Epidermal melanocyte (primary cell): ENCODE results near the gene IGFBP6.

Experiments used
- DNase-seq: peaks from one replicate; pipeline ENCODE4 v3.0.0; 2011; ENCODE audit warnings: low spot score; ENCODE audit not compliant: insufficient read length

Gene IGFBP6

GRCh38 chr12:53097564-53098353, at the start of gene IGFBP6:
Gene IGFBP6 (plus strand): TSS chr12:53097667. CDS start chr12:53097718, 51 bp downstream.
- DNase-seq: no peak

DNA sequence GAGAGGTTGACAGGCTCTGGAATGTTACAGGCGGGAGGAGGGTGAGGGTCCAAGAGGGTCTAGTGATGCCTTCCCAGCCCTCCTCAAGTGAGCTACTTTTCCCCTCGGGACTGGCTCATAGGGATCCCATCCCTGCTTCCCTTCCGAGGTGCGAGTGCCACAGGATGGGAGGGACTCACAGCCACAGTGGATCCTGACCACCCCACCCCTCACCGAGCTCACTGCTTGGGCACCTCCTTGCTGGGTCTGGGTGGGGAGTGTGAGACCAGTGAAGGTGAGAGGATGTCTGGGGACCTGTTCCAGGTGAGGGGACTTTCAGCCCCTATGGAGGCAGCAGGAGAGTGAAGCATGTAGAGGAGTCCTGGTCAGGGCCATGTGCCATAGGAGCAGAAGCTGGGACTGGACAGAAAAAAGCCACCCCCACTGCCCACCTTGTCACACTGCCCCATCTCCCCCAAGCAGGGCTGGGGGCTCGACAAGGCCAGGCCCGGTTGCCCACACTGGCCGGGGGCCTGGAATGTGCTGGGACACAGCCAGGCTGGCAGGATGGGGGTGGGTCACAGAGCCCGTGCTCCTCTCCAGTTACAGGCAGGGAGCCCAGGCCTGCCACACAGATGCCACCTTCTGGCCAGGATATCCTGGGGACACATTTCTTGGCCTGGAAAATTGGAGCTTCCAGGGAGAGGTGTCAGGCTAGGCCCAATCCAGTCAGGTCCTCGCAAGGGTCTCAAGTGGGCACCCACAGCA, 49.3 kb upstream of the IGFBP6 start:
- peak; percentile 13 for DNase-seq

GRCh38 chr12:53048780-53049401, 48.6 kb upstream of the IGFBP6 start:
- peak; percentile 26 for DNase-seq

DNA sequence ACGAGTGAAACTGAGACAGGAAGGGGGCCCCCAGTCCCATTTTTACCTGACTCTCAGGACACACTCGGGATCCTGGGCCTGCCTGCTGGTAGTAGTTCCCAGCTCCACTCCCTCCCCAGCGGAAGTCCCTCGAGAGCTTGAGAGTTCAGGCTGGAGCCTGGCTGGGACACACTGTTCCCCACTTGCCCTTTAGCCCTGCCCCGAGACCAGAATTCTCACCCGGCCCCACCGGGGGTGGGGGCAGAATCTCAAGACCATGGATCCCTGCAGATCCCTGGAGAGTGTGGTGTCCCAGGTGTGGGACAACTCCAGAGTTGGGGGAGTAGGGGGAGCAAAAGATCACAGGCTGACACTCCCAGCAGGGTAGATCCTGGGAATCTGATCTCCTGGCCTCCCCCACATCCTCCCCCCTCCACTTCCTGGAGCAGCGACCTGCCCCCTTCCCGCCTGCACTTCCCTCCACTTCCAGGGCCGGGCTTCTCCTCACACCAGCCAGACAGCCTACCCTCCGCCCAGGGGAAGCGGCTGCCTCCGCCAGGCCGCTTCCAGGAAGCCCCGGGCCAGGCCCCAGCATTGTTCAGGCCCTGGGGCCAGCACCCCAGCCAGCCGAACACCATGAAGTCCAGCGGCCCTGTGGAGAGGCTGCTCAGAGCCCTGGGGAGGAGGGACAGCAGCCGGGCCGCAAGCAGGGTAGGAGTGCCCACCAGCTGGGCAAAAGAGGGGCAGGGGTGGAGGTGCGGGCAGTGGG, 47.7 kb upstream of the IGFBP6 start, which contains the start of gene TNS2:
TSS of gene TNS2 (plus strand) at position 495 of the 748 bp plus-strand sequence. CDS start at position 616, 121 bp downstream.
- DNase-seq: peak; percentile 17

- no peak for DNase-seq
Observed at GRCh38 chr12:53050426-53051057, 46.9 kb upstream of the IGFBP6 start.

DNA sequence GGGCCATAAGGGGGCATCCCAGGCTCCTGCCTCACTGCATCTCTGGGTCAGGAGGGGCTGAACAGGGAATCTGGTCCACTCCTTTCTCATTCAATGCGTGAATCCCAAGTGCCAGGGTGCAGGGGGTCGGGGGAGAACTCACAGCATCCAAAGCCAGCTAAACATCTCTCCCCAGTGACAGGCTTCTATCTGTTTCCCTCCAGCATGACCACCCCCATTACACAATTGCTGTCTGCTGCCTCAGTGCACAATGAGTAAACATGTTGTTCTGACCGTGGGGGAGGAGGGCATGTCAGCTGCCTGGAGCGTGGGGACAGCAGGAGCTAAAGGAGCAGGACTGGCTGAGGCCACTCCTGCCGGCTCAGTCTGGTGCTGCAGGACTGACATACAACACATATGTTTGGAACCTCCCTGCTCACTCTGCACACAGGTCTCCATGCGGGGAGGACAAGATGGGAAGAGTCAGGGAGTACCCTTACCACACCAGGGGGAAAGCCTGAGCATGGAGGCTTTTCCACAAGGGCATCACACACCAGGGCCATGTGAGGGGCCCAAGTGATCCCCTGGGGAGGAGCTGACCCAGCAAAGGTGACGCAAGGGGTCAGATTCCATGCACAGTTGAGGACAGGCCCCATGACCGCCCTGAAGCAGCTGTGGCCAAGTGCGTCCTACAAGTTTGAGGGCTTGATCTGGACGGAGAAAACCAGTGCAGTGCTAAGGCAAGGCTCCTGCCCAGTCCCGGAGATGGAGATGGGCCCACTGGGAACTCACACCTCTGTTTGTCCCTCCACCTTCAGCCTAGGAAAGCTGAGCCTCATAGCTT, 46.2 kb upstream of the IGFBP6 start:
- DNase-seq: peak; percentile 15

DNA sequence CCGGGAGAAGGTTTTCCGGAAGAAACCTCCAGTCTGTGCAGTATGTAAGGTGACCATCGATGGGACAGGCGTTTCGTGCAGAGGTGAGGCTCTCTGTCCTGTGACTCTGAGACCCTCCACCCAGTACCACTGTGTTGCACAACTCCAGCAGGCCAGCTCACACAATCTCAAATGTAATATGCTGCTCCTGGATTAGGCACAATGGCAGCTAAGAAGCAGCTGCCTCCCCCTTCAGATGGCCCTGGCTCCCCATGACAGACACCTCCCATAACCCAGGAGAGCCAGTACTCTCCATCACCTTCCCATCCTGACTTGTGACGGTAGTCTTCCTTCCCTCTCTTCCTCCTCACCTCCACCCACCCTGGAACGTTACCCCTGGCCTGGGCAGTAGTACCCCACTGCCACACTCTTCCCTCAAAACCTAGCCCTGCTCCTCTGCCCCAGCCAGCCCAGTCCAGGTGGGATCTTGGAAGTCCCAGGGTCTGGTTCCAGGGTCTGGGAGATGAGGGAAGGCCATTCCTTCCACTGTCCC, 45.5 kb upstream of the IGFBP6 start:
- no peak for DNase-seq

DNA sequence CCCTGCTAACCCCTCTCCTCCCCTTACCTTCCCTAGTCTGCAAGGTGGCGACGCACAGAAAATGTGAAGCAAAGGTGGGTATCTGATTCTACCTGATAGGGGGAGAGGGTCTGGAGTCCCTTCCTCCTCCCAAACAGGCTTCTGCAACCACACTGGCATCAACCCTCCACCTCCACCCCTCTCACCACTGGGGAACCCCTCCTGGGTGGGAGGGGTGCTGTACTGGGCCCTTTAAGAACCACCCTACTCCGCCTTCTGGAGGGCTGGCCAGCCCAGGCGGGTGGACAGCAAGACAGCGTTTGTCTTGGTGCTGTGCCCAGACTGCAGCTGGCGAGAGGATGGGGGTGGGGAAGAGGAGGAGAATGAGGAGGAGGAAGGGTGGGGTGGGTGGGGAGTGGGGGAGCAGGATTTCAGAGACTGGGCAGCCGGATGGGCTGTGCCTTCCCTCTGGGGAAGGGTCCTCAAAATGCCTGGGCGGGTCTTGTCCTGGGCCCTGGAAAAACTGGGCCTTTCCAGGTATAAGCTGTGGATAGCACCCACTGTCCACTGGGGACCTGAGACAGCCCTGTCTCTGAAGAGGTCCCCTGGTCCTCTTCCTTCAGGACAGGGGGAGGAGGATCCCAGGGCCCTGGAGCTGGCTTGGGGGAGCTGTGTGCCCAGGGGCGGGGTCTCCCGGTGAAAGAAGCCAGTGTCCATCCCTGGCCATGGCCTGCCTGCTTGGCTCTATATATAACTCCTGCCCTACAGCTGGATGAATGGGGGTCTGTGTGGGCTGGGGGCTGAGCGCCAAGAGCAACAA, 44.8 kb upstream of the IGFBP6 start:
- peak; percentile 41 for DNase-seq

GRCh38 chr12:53053218-53054111, 44.0 kb upstream of the IGFBP6 start:
- DNase-seq: peak; percentile 8

- DNase-seq: peak; percentile 88
Observed at GRCh38 chr12:53054112-53054878, 43.2 kb upstream of the IGFBP6 start.

GRCh38 chr12:53055471-53056266, 41.8 kb upstream of the IGFBP6 start:
- no peak for DNase-seq

- no peak for DNase-seq
Observed at GRCh38 chr12:53056296-53056695, 41.2 kb upstream of the IGFBP6 start.

GRCh38 chr12:53056901-53057300, 40.6 kb upstream of the IGFBP6 start:
- no peak for DNase-seq

DNA sequence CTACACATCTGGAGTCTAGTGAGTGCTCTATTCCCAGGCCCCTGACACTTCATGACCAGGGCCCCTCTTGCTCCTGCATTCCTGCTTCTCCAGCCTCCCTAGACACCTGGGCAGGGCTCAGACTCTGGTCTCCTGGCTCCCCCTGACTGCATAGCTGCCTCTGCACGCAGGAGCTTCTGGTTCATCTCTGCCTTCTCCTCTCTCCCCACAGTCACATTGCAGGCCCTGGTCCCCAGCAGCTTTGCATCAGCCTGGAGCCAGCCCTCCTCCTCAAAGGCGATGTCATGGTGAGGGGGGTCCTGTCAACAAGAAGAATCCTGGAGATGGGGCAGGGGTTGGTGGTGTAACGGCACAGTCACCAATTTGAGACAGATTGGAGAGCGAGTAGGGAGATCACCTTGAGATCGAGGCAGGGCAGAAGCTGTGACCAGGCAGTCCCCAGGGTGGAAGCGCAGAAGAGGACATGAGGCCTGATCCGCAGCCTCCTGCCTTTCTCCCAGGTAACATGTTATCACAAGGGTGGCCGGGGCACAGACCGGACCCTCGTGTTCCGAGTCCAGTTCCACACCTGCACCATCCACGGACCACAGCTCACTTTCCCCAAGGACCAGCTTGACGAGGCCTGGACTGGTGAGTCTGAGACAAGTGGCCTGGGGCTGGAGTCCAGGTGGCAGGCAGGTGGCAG, 39.5 kb upstream of the IGFBP6 start:
- peak; percentile 11 for DNase-seq

DNA sequence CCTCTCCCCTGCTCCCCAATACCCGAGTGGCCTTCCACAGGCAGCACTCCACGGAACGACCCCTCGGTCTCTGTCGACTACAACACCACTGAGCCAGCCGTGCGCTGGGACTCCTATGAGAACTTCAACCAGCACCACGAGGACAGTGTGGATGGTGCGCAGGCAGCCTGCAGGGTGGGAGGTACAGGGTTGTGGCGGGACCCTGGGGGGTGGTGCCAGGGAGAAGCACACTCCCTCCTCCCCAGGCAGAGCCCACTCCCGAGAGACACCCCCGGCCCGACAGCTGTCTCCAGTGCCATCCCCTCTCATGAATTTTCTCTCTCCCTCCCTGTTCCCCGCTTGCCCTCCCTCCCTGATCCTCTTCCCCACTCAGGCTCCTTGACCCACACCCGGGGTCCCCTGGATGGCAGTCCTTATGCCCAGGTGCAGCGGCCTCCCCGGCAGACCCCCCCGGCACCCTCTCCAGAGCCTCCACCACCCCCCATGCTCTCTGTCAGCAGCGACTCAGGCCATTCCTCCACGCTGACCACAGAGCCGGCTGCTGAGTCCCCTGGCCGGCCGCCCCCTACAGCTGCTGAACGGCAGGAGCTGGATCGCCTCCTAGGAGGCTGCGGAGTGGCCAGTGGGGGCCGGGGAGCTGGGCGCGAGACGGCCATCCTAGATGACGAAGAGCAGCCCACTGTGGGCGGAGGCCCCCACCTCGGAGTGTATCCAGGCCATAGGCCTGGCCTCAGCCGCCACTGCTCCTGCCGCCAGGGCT, 38.6 kb upstream of the IGFBP6 start:
- peak; percentile 5 for DNase-seq
